HUES48 (cell line): Measurements from ENCODE around the gene BRINP3.

ENCODE experiments used
- H3K27ac ChIP-seq: one replicate; pipeline ENCODE4 v1.7.0; 2013; ENCODE audit warnings: low read depth, low read length, inconsistent platforms
- H3K27me3 ChIP-seq: 2 replicates; pipeline ENCODE4 v1.6.1; 2013; ENCODE audit warnings: mild to moderate bottlenecking, low read length; ENCODE audit not compliant: control insufficient read depth, insufficient read depth
- H3K36me3 ChIP-seq: 2 replicates; pipeline ENCODE4 v1.6.1; 2013; ENCODE audit warnings: low read length; ENCODE audit not compliant: control insufficient read depth, insufficient read depth
- H3K4me1 ChIP-seq: 2 replicates; pipeline ENCODE4 v1.6.1; 2013; ENCODE audit warnings: mild to moderate bottlenecking, low read length; ENCODE audit not compliant: control insufficient read depth, insufficient read depth
- H3K4me3 ChIP-seq: 2 replicates; pipeline ENCODE4 v1.5.1; 2013; ENCODE audit warnings: mild to moderate bottlenecking, low read depth, low read length
- H3K9ac ChIP-seq: 2 replicates; pipeline ENCODE4 v1.6.1; 2013; ENCODE audit warnings: mild to moderate bottlenecking, low read depth, low read length, moderate library complexity
- H3K9me3 ChIP-seq: 2 replicates; pipeline ENCODE4 v1.6.1; 2013; ENCODE audit warnings: low read length; ENCODE audit not compliant: control insufficient read depth, insufficient read depth

Gene BRINP3

DNA sequence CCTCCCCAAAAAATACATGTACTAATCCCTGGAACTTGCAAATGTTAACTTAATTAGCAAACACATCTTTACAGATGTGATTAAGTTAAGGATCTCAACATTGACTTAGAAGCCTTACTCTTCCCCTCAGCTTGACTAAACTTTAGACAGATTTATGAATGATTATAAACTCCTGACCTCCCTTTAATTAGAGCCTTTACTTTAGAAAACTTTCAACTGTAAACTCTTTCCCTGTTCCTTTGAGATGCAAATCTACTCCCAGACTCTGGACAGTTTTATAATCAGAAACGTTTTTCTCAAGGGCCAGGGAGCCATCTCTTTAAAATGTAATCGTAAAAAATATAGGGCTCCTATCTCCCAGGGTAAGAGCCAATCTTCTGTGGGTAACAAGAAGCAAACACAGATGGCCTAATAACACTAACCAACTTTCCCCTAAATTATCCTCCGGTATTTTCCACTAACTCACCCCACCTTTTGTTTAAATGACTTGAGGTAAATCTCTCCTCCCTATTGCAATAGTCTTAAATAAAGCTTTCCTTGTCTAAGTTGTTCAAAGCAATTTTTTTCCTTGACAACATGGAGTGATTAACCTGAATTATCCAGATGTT is 284.1 kb downstream of the BRINP3 start:
- H3K9ac ChIP-seq: no peak overlapping the region
- H3K9me3 ChIP-seq: peaks cover 7% of the 10 kb centered on the region; the same call in 1 of the 2 replicates
- no peaks in the 10 kb centered on the region for H3K36me3 ChIP-seq
- no peak overlapping the region for H3K4me3 ChIP-seq
- H3K27ac ChIP-seq: no peak overlapping the region
- no peaks in the 10 kb centered on the region for H3K27me3 ChIP-seq
- 0 out of 2 replicates have a peak, but pooled peaks cover 6% of the 10 kb centered on the region for H3K4me1 ChIP-seq

GRCh38 chr1:190192627-190193026 is 285.0 kb downstream of the BRINP3 start:
- no peaks in the 10 kb centered on the region for H3K9me3 ChIP-seq
- no peaks in the 10 kb centered on the region for H3K27me3 ChIP-seq
- H3K27ac ChIP-seq: no peak overlapping the region
- H3K4me1 ChIP-seq: 0 out of 2 replicates have a peak, but pooled peaks cover 6% of the 10 kb centered on the region
- H3K36me3 ChIP-seq: no peaks in the 10 kb centered on the region
- H3K9ac ChIP-seq: no peak overlapping the region
- H3K4me3 ChIP-seq: no peak overlapping the region

GRCh38 chr1:190183588-190183987 is 294.1 kb downstream of the BRINP3 start:
- Histone ChIP-seq H3K9me3 (no peaks in the 10 kb centered on the region), H3K27me3 (no peaks in the 10 kb centered on the region), H3K4me1 (no peaks in the 10 kb centered on the region), H3K9ac (no peak overlapping the region), H3K36me3 (no peaks in the 10 kb centered on the region), H3K27ac (no peak overlapping the region), H3K4me3 (no peak overlapping the region)

- no peaks in the 10 kb centered on the region for H3K27me3 ChIP-seq
- no peak overlapping the region for H3K27ac ChIP-seq
- no peaks in the 10 kb centered on the region for H3K4me1 ChIP-seq
- no peak overlapping the region for H3K4me3 ChIP-seq
- H3K9ac ChIP-seq: no peak overlapping the region
- no peaks in the 10 kb centered on the region for H3K36me3 ChIP-seq
- no peaks in the 10 kb centered on the region for H3K9me3 ChIP-seq
Measured at GRCh38 chr1:190179817-190180216, 297.8 kb downstream of the BRINP3 start.

DNA sequence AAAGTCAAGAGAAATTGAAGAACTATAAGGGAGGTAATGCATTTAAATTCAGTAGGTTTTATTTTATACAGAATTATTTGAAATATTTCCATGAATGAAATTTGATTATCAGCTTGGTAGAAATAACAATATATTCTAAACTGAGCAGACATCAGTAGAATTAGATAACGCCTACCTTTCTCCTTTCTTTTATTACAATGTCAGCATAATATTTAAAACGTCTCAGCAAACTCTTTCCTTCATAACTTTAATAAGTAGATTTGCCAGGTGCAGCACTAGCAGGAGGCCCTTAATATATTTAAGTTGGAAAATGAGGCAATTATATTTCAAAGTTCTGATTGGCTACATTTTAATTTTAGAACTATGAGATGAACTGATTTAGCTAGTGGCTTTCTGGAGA is 298.8 kb downstream of the BRINP3 start:
- Histone ChIP-seq H3K4me3 (no peak overlapping the region), H3K27me3 (no peaks in the 10 kb centered on the region), H3K9ac (no peak overlapping the region), H3K9me3 (no peaks in the 10 kb centered on the region), H3K27ac (no peak overlapping the region), H3K4me1 (no peaks in the 10 kb centered on the region), H3K36me3 (no peaks in the 10 kb centered on the region)

- Histone ChIP-seq H3K27ac (no peak overlapping the region), H3K27me3 (no peaks in the 10 kb centered on the region), H3K9me3 (no peaks in the 10 kb centered on the region), H3K36me3 (no peaks in the 10 kb centered on the region), H3K9ac (no peak overlapping the region), H3K4me3 (no peak overlapping the region), H3K4me1 (no peaks in the 10 kb centered on the region)
Measured at GRCh38 chr1:190177555-190177954, 300.1 kb downstream of the BRINP3 start.

GRCh38 chr1:190176776-190177175 is 300.9 kb downstream of the BRINP3 start:
- Histone ChIP-seq H3K9ac (no peak overlapping the region), H3K9me3 (no peaks in the 10 kb centered on the region), H3K4me1 (no peaks in the 10 kb centered on the region), H3K36me3 (no peaks in the 10 kb centered on the region), H3K27ac (no peak overlapping the region), H3K27me3 (no peaks in the 10 kb centered on the region), H3K4me3 (no peak overlapping the region)

DNA sequence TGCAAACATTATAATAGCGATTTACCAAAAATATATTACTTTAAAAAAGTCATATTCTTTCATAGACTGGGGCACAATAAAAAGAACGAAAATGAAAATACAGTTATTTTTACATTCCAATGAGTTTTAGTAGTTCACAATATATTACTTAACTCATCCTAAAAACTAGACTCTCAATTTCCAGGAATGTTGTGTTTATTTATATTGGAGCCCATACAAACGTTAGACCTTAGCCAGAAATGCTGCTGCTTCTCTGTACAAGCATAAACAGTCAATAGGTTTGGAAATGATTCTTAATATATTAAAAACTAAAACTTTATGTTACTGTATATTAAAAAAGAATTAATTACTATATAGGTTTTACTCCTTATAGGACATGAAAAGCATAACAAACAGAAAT is 302.3 kb downstream of the BRINP3 start:
- Histone ChIP-seq H3K4me3 (no peak overlapping the region), H3K9ac (no peak overlapping the region), H3K27me3 (no peaks in the 10 kb centered on the region), H3K9me3 (no peaks in the 10 kb centered on the region), H3K36me3 (no peaks in the 10 kb centered on the region), H3K27ac (no peak overlapping the region), H3K4me1 (no peaks in the 10 kb centered on the region)

- Histone ChIP-seq H3K9me3 (no peaks in the 10 kb centered on the region), H3K27ac (no peak overlapping the region), H3K27me3 (no peaks in the 10 kb centered on the region), H3K4me1 (no peaks in the 10 kb centered on the region), H3K9ac (no peak overlapping the region), H3K4me3 (no peak overlapping the region), H3K36me3 (no peaks in the 10 kb centered on the region)
Measured at GRCh38 chr1:190172651-190173430, 304.8 kb downstream of the BRINP3 start.

DNA sequence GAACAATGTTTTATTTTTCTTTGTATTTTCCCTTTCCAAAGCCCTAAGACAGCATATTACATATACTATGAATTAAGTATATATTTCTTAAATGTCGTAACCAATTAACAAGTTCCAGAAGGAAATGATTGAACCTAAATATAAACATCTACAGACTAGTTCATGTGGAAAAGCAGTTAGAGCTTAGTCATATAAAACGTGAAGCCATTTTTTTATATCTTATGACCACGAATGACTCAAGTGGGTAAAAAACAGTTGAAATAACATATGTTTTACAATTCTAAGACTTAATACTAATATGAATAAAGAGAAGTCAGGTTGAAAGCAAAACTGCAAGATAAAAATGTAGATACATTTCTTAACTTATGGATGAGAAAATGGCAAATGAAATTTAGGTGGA is 307.3 kb downstream of the BRINP3 start:
- Histone ChIP-seq H3K9ac (no peak overlapping the region), H3K27ac (no peak overlapping the region), H3K36me3 (no peaks in the 10 kb centered on the region), H3K4me3 (no peak overlapping the region), H3K27me3 (no peaks in the 10 kb centered on the region), H3K9me3 (no peaks in the 10 kb centered on the region), H3K4me1 (no peaks in the 10 kb centered on the region)

- Histone ChIP-seq H3K27ac (no peak overlapping the region), H3K4me3 (no peak overlapping the region), H3K9me3 (no peaks in the 10 kb centered on the region)
Measured at GRCh38 chr1:190169311-190170067, 308.2 kb downstream of the BRINP3 start.

More at GRCh38 chr1:190169311-190170067, 308.2 kb downstream of the BRINP3 start:
- H3K9ac ChIP-seq: no peak overlapping the region
- no peaks in the 10 kb centered on the region for H3K36me3 ChIP-seq
- no peaks in the 10 kb centered on the region for H3K27me3 ChIP-seq
- H3K4me1 ChIP-seq: no peaks in the 10 kb centered on the region
